Adipocyte (in vitro differentiated cells): ENCODE data around the gene RARB.

Experiments used
- DNase-seq: peaks from one replicate; pipeline ENCODE4 v3.0.0-alpha.2; 2015; ENCODE audit warnings: low read depth
- H3K27me3 ChIP-seq: replicated peaks from 2 replicates; pipeline ENCODE4 v1.7.0; 2013; ENCODE audit warnings: mild to moderate bottlenecking, low read length, moderate library complexity; ENCODE audit not compliant: control insufficient read depth, insufficient read depth
- H3K36me3 ChIP-seq: 2 replicates; pipeline ENCODE4 v1.7.0; 2013; ENCODE audit warnings: low read length, mild to moderate bottlenecking, moderate library complexity; ENCODE audit not compliant: control insufficient read depth, insufficient read depth, severe bottlenecking
- H3K4me1 ChIP-seq: 2 replicates; pipeline ENCODE4 v1.7.0; 2013; ENCODE audit warnings: mild to moderate bottlenecking, low read length, moderate library complexity; ENCODE audit not compliant: control insufficient read depth, insufficient read depth
- H3K4me3 ChIP-seq: 2 replicates; pipeline ENCODE4 v1.7.0; 2013; ENCODE audit warnings: mild to moderate bottlenecking, low read length, moderate library complexity
- H3K9ac ChIP-seq: 2 replicates; pipeline ENCODE4 v1.7.0; 2013; ENCODE audit warnings: mild to moderate bottlenecking, low read length, moderate library complexity
- H3K9me3 ChIP-seq: 2 replicates; pipeline ENCODE4 v1.7.0; 2013; ENCODE audit warnings: mild to moderate bottlenecking, low read length, moderate library complexity; ENCODE audit not compliant: control insufficient read depth

The RARB gene

DNA sequence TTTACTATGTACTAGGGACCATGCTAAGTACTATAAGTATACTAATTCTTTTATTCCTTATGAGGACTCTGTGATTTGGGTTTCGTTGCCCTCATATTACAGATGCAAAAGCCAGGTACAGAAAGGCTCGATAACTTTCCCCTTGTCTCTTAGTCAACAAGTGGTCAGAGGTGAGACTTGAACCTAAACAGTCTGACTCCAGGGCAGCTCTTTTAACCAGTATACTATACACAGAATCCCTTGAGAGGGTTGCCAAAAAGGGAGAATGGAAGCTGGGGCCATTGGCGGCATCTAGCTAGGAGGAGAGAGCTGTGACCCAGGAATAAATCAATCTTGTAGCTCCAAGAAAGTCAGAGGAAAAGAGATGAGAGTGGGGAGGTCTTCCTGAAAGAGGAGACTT lies 144.3 kb downstream of the RARB start:
- DNase-seq = no peak
- no peaks in the 10 kb centered on the region for H3K27me3 ChIP-seq
- no peak overlapping the region for H3K4me3 ChIP-seq
- H3K9me3 ChIP-seq = no peaks in the 10 kb centered on the region
- H3K4me1 ChIP-seq = no peaks in the 10 kb centered on the region
- H3K36me3 ChIP-seq = no peaks in the 10 kb centered on the region
- H3K9ac ChIP-seq = no peak overlapping the region

DNA sequence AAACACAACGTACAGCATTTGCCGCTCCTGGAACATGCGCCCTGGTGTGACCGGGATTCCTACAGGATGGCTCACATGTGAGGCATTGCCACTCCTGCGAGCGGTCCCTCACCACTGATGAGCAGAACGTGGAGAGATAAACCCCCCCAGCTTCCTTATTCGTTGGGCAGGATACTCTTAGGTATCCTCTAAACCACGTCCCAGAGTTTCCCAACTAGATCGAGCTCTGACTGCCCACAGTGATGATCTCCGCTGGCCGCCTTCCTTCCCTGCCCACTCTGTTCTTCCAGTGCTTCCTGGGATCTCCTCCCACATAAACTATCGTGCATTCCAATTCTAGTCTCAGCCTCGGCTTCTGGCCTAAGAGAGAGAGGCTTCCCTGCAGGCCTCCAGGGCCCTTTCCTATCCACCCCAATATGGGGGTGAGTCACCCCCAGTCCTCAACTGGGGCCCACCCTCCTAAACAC lies 144.9 kb downstream of the RARB start:
- no peak overlapping the region for H3K4me3 ChIP-seq
- DNase-seq = peak; percentile 51
- H3K9me3 ChIP-seq = no peaks in the 10 kb centered on the region
- H3K36me3 ChIP-seq = no peaks in the 10 kb centered on the region
- H3K9ac ChIP-seq = no peak overlapping the region
- H3K4me1 ChIP-seq = no peaks in the 10 kb centered on the region
- peaks cover under 1% of the 10 kb centered on the region for H3K27me3 ChIP-seq

DNA sequence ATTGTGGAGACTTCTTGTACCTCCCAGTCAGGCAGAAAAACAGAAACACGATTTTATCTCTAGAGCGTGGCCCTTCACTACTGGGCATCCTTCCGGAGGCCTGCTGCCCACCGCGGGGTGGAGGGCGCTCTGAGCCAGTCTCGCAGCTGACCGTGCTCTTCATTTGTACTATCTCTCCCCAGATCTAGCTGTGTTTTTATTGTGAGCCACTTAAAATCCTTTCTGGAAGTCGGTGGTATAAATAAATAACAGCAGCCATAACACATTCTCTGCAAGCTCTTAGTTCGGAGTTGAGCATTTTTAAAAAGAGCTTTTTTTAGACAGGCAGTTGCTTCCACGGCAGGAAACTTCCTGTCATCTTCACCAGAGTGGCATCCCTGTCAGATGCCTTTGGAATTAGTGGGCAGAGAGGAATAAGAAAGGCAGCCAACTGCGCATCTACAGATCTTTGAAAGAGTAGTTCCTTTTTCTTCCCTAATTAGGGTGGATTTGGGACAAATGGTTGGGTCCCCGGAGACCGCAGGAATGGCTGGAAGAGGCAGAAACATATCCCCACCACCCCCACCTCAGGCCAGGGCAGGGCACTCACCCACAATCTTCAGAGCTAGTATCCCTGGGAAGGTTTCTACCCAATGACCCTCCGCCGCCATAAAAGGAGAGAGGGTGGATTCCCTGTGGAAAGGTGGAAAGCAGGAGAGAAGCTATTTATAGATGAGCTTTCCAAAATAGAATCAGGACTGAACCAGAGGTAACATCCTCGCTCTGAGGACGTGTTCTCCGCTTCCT lies 145.5 kb downstream of the RARB start:
- H3K27me3 ChIP-seq = peaks cover 7% of the 10 kb centered on the region
- H3K36me3 ChIP-seq = no peaks in the 10 kb centered on the region
- no peak overlapping the region for H3K9ac ChIP-seq
- H3K4me3 ChIP-seq = no peak overlapping the region
- H3K9me3 ChIP-seq = no peaks in the 10 kb centered on the region
- peak; percentile 59 for DNase-seq
- H3K4me1 ChIP-seq = no peaks in the 10 kb centered on the region

DNA sequence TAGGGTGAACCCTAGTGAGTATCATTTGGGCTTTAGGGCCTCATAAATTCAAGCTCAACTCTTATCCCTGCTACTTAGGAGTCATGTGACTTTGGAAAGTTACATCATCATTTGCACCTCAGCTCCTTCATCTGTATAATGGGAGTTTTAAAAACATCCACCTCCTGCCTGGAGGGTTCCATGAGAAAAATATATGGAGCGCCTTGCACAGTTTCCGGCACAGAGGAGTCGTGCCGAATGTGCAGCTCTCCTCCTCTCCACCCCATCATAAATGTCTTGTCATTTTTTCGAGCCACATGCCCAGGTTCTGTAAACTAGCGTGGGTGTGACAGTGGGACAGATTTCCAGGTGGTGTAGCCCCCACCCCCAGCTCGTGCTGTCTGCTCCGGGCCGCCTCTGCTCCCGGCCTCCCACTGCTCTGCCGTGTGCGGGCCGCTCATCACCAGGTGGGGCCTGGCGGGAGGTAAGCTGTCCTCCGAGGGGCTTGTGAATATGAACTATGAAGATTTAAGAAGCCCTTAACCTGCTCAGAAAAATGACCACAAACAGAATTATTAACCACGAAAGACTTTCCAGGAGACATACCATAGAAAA lies 146.2 kb downstream of the RARB start:
- DNase-seq = no peak
- Histone ChIP-seq H3K27me3 (peaks cover 9% of the 10 kb centered on the region), H3K9ac (no peak overlapping the region), H3K36me3 (no peaks in the 10 kb centered on the region), H3K4me1 (no peaks in the 10 kb centered on the region), H3K9me3 (no peaks in the 10 kb centered on the region), H3K4me3 (no peak overlapping the region)

DNA sequence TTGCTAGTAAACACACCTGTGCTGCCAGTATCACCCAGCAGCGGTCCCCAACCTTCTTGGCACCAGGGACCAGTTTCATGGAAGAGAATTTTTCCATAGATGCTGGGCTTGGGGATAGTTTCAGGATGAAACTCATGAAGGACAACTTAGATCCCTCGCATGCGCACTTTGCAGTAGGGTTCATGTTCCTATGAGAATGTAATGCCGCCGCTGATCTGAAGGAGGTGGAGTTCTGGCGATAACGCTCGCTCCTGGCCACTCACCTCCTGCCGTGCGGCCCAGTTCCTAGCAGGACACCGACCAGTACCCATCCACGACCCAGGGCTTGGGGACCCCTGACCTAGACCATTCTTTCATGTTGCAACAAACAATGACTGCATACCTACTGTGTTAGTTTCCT lies 146.9 kb downstream of the RARB start:
- H3K9me3 ChIP-seq = no peaks in the 10 kb centered on the region
- peaks cover 14% of the 10 kb centered on the region for H3K27me3 ChIP-seq
- no peak for DNase-seq
- H3K36me3 ChIP-seq = no peaks in the 10 kb centered on the region
- no peaks in the 10 kb centered on the region for H3K4me1 ChIP-seq
- no peak overlapping the region for H3K9ac ChIP-seq
- H3K4me3 ChIP-seq = no peak overlapping the region

DNA sequence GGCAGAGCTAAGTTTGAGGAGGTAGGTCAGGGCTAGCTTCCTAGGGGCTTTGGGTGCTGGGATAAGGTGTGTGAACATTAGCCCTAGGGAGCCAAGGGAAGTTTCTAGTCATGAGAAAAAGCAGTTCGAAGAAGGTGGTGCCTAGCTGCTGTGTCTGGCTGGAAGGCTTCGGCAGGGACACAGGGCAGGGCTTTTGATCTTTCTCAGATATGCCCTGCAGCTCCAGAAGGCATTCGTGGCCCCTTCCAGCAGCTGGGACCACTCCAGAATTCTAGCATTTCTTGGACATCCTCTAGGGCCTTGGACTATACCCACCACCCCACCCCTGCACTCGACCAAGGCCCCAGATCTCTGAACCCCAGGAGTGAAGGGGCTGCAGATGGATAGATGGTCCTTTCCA lies 148.1 kb downstream of the RARB start:
- no peak for DNase-seq
- H3K9ac ChIP-seq = no peak overlapping the region

DNA sequence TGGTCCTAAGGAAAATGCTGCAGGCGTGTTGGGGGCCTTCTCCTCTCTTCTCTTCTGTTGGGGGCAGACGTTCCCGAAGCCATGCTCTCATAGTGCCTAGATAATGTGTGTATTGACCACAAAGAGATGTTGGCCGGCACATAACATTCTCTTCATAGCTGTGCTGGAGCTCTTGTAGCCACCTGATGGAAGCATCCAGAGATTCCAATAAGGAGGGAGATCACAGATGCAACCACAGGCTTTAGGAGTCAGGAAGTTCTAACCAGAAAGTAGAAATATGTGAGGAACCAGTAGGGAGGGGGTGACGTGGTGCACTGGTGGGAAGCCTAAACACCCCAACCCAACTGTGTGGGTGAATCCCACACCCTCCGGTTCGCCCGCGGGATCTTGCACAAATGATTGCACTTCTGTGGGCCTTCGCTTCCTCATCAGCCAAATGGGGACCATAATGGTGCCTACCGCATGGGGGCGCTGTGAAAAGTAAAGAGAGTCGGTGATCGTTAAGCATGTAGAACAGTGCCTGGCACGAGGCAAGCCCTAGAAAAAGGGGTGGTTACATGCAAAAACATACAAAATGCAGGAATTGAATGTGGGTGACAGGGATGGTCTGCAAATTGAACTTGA lies 148.9 kb downstream of the RARB start:
- DNase-seq = no peak
- Histone ChIP-seq H3K4me3 (no peak overlapping the region), H3K9ac (no peak overlapping the region)

More for the DNA sequence above, 148.1 kb downstream of the RARB start:
- no peaks in the 10 kb centered on the region for H3K4me1 ChIP-seq
- H3K9me3 ChIP-seq = no peaks in the 10 kb centered on the region
- peaks cover 14% of the 10 kb centered on the region for H3K27me3 ChIP-seq
- no peak overlapping the region for H3K4me3 ChIP-seq
- H3K36me3 ChIP-seq = no peaks in the 10 kb centered on the region

DNA sequence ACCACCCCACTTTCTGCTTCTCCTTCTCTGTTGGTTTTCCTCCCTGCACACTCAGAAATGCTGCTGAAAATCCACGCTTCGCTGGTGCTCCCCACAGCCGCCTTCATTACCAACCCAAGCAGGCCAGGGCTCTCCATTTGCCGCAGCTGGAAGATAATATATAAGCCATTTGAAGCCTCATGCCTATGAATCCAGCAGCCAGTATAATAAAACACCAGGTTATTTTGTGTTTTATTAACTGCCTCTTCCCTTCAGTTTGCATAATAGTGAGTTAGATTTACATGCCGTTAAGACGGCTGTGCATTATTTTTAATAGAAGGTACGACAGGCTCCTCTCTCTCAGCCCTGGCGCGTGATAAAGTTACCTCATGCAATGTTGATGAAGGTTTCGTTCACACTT lies 150.0 kb downstream of the RARB start:
- no peaks in the 10 kb centered on the region for H3K9me3 ChIP-seq
- peaks cover 14% of the 10 kb centered on the region for H3K27me3 ChIP-seq
- H3K4me3 ChIP-seq = no peak overlapping the region
- no peak overlapping the region for H3K9ac ChIP-seq
- H3K36me3 ChIP-seq = no peaks in the 10 kb centered on the region
- H3K4me1 ChIP-seq = peaks cover 4% of the 10 kb centered on the region
- no peak for DNase-seq

More for the DNA sequence above, 148.9 kb downstream of the RARB start:
- peaks cover 14% of the 10 kb centered on the region for H3K27me3 ChIP-seq
- no peaks in the 10 kb centered on the region for H3K36me3 ChIP-seq
- peaks cover 3% of the 10 kb centered on the region for H3K4me1 ChIP-seq
- no peaks in the 10 kb centered on the region for H3K9me3 ChIP-seq

DNA sequence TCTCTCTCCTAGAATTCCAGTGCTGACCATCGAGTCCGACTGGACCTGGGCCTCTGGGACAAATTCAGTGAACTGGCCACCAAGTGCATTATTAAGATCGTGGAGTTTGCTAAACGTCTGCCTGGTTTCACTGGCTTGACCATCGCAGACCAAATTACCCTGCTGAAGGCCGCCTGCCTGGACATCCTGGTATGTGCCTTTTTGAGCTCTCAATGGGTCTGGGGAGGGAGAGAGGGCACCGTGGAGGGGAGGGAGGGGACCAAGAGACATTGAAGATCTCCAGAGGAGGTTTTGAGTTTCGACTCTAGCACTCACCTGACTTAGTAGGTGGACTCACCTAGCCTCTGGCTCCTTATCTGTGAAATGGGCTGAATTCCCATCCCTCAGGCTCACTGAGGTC lies 152.5 kb downstream of the RARB start:
- Histone ChIP-seq H3K9me3 (no peaks in the 10 kb centered on the region), H3K4me1 (peaks cover 4% of the 10 kb centered on the region), H3K4me3 (no peak overlapping the region), H3K36me3 (no peaks in the 10 kb centered on the region), H3K27me3 (peaks cover 22% of the 10 kb centered on the region), H3K9ac (no peak overlapping the region)
- DNase-seq = no peak

DNA sequence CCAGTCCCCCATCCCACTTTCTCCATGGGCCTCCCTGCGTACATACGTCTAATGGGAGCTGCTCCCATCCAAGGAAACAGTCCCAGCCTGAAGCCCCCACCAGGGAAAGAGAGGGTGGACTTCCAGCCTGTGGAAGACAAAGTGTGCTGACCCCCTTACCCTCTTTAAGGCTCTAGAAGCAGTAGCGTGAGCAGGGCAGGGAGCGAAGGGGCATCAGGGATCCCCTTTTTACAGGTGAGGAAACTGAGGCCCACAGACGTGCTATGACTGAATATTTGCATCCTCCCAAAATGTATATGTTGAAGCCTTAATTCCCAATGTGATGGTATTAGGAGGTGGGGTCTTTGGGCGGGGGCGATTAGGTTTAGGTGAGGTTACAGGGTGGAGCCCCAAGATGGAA lies 153.3 kb downstream of the RARB start:
- Histone ChIP-seq H3K4me3 (no peak overlapping the region), H3K9ac (no peak overlapping the region), H3K27me3 (peaks cover 25% of the 10 kb centered on the region), H3K4me1 (peaks cover 4% of the 10 kb centered on the region), H3K9me3 (no peaks in the 10 kb centered on the region), H3K36me3 (no peaks in the 10 kb centered on the region)
- DNase-seq = no peak

DNA sequence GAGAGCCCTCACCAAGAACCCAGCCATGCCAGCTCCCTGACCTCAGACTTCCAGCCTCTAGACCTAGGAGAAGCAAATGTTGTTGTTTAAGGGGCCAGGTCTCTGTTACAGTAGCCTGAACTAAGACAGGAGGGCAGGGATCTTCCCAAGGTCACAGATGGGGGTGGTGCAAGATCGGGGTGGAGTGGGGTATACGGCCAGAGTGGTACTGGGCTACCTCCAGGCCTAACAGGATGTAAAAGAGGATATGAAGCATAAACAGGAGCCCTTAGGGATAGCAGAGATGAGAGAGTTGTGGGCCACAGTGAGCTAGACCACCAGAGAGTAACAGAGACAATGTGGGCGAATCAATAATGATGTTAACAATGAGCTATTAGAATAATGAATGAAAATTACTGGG lies 153.8 kb downstream of the RARB start:
- H3K36me3 ChIP-seq = no peaks in the 10 kb centered on the region
- H3K4me1 ChIP-seq = peaks cover 4% of the 10 kb centered on the region
- peaks cover 27% of the 10 kb centered on the region for H3K27me3 ChIP-seq
- H3K9me3 ChIP-seq = no peaks in the 10 kb centered on the region
- no peak overlapping the region for H3K9ac ChIP-seq
- H3K4me3 ChIP-seq = no peak overlapping the region
- no peak for DNase-seq
